ENCODE measurements around the gene SELENOT. TPM values are rescaled to one million over a fixed set of nuclear protein-coding genes. Genes with fewer than 3 reads are reported as not detected.
A peak's percentile ranks its signal among the peaks of the same experiment; 100 is the strongest.
"Not testable (repeated sequence)": the region's sequence is repeated elsewhere in the genome, so short reads cannot be mapped to it uniquely, and the experiment has no call there.

SELENOT gene
- 53.9 and 58.3 TPM in 2 replicates for polyA plus RNA-seq (2014; cell fraction: cytosol; rRNA removed)
- 33.6 and 57.9 TPM in 2 replicates for polyA plus RNA-seq (2014; cell fraction: nucleus; rRNA removed)

GRCh38 chr3:150603153-150603979 lies at the start of gene SELENOT:
Gene SELENOT (plus strand): TSS chr3:150603321. CDS start chr3:150603363, 42 bp downstream.
- DNase-seq (ENCODE audit: low spot score) = peak; percentile 97

GRCh38 chr3:150555859-150556436 lies 47.2 kb upstream of the SELENOT start:
- no peak for DNase-seq (ENCODE audit: low spot score)

DNA sequence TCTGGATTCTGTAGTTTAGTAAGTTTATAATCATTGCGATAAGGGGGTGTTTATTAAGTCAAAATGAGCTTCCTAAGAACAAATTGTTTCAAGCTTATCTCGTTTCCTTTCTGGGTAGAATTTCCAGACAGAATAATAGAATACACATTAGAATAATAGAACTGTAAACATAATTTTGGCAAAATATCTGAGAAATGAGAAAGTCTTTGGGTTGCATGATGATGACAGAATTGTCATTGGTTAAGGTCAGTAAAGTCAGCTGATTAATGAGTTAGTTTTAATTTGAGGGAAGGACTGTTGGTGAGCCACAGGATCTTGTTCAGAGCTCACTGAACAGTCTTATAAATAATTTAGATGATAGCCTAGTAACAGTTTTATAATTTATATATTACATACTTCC lies 46.3 kb upstream of the SELENOT start:
- no peak for DNase-seq (ENCODE audit: low spot score)

- no peak for DNase-seq (ENCODE audit: low spot score)
These were observed 45.4 kb upstream of the SELENOT start for GRCh38 chr3:150557725-150558124.

DNA sequence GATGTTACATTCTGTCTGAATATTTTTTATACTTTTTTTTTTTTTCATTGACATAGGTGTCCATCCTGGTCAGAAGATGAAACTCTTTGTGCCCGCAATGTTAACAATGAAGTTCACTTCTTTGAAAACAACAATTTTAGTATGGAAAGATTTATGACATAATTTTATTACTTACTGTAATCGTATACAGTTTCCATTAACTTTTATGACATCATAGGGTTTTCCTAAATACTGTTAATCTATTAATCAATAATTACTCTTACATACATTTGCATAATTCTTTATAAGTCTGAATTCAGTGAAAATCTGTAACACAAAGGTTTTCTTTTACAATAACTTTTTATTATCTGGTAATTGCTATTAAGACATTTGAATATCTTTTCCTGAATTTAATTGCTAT lies 38.9 kb upstream of the SELENOT start:
- DNase-seq (ENCODE audit: low spot score) = no peak

DNA sequence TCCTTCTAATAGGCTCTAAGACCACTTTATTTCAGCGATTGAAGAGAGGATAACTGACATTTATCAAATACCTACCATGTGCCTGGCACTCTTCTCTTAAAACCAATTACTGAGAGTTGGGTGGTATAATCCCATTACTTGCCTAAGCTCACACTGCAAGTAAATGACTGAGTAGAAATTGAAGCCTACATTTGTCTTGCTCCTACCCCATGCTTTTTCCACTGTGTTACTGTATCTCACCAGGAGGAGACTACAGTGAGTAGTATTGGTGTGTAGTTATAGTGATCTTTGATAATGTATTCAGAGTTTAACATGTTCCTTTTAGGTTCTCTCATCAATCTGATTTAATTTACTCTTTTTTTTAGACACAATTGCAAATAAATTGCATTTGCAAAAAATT lies 35.8 kb upstream of the SELENOT start:
- no peak for DNase-seq (ENCODE audit: low spot score)

DNA sequence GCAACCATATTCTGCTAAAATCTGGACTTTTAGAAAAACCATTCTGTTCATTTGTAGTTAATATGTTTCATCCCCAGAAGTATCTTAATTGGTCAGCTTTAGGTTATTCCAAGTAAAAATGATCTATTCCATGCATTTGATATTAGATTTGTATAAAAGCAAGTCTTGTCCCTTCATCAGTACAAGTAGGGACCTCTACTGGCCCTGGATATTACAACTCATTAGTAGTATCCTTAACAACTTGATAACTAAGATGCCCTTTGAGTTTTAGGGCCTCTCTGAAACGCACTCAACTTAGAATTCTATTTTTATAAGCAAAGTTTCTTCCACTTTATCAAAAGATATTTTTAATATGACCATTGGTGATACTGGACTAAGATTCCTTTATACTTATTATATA lies 25.3 kb upstream of the SELENOT start:
- no peak for DNase-seq (ENCODE audit: low spot score)

DNA sequence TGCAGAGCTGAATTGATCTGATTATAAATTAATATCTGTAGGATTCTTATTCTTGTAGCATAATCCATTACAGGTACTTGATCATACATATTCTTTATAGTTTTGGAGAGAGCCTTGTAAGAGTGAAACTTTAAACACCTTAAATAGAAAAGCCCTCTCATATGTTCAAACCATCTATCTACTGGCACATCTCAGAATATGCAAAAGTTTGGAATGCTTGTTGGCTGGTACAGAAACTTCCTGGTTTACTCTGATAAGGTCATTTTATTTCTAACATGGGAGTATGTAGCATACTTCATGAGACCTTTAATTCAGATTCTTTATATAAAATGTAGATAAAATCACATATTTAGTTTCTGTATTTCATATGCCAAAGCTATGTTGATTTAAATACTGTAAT lies 21.9 kb upstream of the SELENOT start:
- DNase-seq (ENCODE audit: low spot score) = no peak

DNA sequence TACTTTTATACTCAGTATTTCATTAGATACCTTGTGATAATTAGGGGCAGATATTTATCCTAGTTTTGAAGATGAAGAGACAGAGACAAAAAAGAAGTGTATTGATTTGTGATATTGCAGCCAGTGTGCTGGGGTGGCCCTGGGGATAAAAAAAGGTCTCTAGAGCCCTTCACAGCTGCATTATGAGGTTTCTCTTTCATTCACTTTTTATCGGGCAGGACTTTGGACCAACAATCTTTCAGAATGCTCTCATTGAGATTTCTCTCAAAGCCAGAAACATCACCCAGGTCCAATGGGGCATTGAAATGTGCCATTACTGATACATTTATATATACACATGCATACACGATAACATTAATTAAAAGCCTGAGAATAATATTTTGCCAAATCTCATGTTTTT lies 20.5 kb upstream of the SELENOT start:
- DNase-seq (ENCODE audit: low spot score) = no peak

DNA sequence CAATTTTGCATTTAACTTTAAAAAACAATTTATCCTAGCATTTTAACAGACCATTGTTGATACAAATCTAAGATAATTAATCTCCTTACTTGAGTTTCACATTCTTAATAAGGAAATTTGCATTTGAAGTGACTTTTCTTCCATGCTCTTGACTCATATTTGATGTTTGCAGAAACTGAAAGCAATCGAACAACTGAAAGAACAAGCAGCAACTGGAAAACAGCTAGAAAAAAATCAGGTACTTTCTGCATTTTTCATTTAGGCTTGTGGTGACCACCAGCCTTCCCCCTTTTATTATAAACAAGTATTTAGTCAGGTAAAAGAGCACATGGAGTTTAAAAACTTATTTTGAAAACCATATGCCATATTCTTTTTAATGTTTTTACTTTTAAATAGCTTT lies 20.1 kb upstream of the SELENOT start:
- no peak for DNase-seq (ENCODE audit: low spot score)

- no peak for DNase-seq (ENCODE audit: low spot score)
These were observed 14.9 kb upstream of the SELENOT start for GRCh38 chr3:150588027-150588830.

DNA sequence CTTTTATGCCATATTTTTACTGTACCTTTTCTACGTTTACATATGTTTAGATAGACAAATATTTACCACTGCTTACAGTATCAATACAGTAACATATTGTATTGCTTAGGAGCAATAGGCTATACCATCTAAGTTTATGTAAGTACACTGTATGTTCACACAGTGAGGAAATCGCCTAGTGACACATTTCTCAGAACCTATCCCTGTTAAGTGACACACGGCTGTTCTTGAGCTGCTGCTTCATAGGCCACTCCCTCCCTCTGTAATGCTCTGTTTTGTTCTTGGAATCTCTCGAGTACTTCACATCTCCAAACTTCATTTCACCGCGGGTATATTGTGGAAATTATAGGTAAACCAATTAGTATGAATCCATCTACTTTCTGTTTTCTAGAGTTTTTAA lies 13.4 kb upstream of the SELENOT start:
- no peak for DNase-seq (ENCODE audit: low spot score)

DNA sequence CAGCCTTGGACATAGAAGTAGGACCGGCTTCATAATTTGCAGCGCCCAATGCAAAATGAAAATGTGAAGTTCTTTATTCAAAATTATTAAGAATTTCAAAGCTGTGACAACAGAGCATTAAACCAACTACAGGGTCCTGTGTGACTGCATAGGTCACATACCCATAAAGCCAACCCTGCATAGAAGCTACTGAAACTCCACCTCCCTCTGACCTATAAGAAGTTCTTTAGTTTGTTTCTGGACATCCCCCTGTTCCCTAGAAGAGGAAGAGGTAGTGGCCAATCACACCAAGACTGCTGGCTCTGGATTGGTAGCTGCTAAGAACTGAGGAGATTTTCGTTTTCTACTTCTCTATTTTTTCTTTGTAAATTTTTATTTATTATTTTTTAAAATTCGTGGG lies 9.0 kb upstream of the SELENOT start:
- DNase-seq (ENCODE audit: low spot score) = no peak

DNA sequence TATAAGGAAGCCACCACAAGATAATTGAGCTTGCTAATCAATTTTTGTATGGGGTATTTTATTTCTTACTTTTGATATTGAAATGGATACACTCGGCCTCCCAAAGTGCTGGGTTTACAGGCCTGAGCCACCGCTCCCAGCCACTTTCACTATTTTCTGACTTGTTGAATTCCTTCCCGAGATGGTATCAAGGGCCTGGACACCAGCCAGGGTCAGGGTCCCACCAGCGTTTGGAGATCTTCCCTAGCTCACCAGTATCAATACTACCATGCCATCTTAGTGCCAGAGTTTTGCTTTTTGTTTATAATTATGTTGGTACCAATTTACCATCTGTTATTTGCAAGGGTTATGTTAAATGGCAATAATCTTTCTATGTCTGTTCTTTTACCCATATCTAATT lies 5.5 kb upstream of the SELENOT start:
- no peak for DNase-seq (ENCODE audit: low spot score)

GRCh38 chr3:150599611-150600297 lies 3.4 kb upstream of the SELENOT start:
- no peak for DNase-seq (ENCODE audit: low spot score)

DNA sequence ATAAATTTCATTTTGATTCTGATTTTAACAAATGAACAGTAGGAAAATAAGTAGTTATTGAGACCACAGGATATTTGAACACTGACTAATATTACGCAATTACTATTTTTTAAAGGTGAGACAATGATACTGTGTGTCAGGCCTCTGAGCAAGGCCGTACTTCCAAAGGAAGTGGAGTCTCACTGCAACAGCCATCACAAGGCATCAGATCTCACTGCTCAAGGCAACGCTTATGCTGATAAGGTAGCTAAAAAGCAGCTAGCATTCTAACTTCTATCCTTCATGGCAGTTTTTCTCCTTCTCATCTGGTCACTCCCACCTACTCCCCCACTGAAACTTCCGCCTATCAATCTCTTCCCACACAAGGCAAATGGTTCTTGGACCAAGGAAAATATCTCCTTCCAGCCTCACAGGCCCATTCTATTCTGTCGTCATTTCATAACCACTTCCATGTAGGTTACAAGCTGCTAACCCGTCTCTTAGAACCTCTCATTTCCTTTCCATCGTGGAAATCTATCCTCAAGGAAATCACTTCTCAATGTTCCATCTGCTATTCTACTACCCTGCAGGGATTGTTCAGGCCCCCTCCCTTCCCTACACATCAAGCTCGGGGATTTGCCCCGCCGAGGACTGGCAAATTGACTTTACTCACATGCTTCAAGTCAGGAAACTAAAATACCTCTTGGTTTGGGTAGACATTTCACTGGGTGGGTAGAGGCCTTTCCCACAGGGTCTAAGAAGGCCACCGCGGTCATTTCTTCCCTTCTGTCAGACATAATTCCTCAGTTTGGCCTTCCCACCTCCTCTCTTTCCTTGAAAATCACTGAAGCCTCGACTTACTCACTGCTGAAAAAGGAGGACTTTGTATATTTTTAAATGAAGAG lies 2.2 kb upstream of the SELENOT start:
- DNase-seq (ENCODE audit: low spot score) = not testable (repeated sequence)

DNA sequence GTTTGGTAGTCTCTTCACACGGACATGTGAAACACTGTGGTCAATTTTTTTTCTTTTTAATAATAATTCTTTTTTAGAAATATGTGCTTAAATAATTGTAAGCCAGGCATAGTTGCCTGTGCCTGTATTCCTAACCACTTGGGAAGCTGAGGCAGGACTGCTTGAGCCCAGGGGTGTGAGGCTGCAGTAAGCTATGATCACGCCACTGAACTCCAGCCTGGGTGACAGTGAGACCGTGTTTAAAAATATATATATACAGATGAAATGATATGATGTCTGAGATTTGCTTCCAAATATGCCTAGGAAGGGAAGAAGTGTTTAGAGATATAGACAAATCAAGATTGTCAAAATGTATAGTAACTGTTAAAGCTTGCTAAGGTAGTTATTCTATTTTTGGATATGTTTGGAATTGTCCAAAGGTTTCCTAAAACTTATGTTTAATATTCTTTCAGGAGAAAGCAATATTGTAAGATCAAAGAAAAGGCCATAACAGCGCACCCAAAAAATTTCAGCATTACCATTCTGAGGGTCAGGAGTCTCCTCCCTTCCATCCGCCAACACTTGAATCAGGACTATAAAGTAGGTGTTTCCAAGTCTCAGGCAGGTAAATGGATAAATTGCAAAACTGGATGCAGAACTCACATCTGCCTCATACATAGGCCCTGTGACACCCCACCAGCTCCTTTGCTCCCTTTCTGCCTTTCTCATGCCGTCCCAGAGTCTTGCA lies 532 bp upstream of the SELENOT start:
- peak; percentile 4 for DNase-seq (ENCODE audit: low spot score)

- no peak for DNase-seq (ENCODE audit: low spot score)
These were observed 829 bp downstream of the SELENOT start for GRCh38 chr3:150603980-150604319.

DNA sequence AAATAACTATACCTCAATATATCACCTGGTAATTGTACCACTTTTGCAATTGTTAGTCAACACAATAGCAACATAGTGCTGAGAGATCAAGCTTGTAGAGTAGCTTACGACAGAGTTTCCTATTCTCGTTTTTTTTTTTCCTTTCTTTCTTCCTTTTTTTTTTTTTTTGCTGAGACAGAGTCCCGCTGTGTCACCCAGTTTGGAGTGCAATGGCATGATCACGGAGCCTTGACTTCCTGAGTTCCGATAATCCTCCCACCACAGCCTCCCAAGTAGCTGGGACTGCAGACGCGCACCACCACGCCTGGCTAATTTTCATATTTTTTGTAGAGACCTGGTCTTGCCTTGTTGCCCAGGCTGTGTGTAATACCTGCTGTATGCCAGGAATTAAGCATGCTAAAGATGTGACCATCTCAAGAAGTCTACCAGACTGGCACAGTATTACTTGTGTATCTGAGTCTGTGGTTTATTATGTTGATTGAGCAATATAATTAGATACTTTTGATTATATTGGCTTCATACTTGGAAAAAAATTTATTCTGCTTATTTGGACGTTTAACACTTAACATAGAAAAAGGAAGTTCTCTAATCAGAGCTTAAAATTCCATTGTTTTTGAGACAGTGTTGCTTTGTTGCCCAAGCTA lies 3.0 kb downstream of the SELENOT start:
- DNase-seq (ENCODE audit: low spot score) = no peak
